Activated CD8-positive, alpha-beta memory T cell treated with anti-CD3 and anti-CD28 coated beads, Interleukin-2, amount 50 U/mL, for 1 hour (primary cell): ENCODE results near the gene CPA5.
"Not testable (repeated sequence)": the region's sequence is repeated elsewhere in the genome, so short reads cannot be mapped to it uniquely, and the experiment has no call there.

Experiments used
- DNase-seq: peaks from one replicate; pipeline ENCODE4 v3.0.0-alpha.2; 2020; ENCODE audit errors: extremely low read depth

CPA5 gene, protein sequence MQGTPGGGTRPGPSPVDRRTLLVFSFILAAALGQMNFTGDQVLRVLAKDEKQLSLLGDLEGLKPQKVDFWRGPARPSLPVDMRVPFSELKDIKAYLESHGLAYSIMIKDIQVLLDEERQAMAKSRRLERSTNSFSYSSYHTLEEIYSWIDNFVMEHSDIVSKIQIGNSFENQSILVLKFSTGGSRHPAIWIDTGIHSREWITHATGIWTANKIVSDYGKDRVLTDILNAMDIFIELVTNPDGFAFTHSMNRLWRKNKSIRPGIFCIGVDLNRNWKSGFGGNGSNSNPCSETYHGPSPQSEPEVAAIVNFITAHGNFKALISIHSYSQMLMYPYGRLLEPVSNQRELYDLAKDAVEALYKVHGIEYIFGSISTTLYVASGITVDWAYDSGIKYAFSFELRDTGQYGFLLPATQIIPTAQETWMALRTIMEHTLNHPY

DNA sequence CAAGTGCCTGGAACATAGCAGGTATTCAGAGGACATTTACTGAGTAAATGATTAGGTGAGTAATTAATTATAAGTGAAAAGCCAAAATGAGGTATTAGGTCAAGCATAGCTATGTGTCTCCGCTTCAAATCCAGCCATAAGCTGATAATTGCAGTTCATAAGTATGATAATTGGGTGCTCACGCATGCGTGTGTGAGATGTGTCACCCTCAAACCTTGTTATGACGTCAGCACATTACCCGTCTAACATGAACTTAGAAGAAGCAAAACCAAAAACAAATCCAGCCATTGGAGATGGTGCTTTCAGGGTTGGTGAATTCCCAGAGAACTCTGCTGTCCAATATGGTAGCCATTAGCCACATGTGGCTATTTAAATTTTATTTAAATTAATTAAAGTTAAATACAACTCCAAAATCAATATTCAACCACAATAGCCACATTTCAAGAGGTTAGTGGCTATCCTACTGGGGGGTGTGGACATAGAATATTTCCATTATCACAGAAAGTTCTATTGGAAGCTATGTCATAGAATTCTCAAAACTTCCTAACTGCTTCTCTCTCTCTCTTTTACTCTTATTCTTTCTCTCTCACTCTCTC lies at the start of gene CPA5:
Gene CPA5 (plus strand): TSS at position 546 of the 596 bp plus-strand sequence. CDS start 1,670 bp downstream, outside the sequence.
- DNase-seq, result no peak

DNA sequence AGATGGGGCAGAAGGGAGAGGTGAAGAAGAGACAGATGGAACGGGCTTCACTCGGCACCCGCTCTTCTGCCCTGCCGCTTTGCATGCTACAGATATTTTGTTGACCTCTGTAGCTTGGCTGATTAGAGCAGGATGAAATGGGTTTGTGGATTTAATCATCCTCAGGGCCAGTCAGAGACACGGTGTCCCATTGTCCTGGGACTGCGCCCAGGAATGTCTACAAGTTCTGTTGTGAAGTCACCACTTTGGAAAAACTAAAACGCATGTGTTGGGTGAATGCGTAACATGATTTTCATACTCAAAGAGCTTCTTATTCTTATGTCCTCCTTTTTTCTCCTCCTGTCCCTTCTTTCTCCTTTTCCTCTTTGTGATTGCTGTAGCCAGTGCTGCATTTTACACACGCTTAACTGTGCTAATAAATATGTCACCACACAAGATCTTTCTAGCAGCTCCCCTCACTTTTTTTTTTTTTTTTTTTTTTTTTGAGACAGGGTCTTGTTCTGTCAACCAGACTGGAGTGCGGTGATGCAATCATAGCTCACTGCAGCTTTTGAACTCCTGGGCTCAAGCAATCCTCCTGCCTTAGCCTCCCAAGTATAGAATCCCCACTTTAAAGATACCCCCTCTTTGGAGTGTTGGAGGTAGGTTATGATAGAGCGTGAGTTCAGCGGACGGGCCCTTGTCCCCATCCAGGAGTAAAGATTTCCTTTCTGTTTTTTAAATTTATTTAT lies 48.2 kb upstream of the CPA5 start:
- no peak for DNase-seq

DNA sequence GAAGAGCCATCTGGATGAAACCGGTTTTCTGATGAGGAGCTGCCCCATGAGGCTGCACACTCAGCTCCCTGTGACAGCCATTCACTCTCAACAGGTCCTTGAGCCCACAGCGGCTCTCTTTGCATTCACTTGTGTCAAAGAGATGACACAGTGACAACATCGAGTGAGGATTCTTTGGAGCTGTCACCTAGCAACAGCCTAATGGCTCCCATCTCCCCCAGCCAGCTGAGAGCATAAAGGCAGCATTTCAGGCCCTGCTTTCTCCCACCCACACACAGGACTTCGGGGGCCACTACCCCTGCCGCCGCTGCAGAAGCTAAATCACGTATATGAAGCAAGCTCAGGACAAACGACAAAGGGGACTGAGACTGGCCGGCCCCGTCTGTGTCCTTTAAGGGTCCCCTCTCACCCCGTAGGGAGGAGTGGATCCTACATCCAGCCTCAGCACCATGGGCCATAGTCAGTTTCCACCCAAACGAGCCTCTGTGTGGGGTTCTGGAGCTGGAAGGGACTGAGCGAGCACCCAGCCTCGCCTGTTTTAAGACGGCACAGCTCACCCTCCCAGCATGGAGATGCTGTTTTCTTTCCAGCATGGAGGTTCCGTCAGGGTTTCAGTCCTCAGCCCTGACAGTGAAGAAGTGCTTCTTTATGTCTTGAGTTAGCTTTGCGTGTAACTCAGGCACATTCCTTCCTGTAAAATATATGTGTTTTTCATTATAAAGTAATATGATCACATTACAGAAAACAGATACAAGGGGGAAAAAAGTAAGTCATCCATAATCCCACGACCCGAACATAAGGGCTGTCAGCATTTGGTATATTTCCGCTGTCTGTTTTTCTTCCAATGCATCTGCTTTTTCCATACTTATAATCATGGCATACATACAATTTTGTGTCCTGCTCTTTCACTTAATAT lies 46.7 kb upstream of the CPA5 start:
- no peak for DNase-seq

DNA sequence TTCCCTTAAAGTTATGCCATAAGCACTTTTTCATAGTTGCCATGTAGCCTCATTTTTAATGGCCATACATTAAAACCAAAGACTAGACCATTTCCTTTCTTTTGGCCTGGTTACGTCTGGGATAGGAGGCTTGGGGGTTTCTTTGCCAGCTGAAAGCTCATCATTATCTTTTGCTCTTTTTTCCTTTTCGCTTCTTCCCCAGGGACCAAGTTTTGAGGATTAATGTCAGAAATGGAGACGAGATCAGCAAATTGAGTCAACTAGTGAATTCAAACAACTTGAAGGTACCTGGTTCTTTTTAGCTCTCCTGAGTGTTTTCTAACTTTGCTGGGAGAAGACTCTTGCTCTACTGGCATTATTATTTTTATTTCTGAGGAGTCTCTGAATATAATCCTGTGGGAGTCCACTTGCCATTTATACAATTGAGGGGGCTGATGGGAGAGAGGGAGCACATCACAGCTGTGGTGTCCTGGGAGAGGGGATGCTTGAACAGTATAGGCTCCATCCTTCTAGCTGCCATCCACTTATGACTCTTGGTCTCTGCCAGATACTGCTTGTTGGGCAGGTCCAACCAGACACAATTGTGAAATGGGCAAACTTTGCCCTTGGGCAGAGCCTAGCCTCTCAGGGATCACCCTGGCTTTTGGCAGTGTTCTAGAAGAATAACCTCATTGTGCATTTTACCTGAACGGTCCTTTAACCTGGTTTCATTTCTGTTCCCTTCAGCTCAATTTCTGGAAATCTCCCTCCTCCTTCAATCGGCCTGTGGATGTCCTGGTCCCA lies 45.9 kb upstream of the CPA5 start:
- no peak for DNase-seq

DNA sequence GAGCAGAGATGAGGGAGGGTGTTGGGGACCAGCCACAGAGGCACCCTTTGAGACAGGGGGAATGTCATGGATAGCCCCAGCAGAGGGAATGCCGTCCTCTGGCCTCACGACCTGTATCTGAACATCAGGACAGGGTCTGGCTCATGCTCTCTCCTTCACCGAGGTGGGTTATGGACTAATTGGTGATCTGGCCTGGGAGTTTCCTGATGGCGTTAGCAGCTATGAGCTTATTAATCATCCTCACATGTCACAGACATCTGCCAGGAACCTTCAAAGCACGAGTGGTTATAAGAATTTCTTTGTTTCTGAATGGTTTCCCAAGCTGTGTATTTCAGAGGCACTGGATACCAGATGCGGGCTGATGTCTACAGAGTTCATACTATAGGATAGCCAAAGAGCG lies 44.8 kb upstream of the CPA5 start:
- no peak for DNase-seq

DNA sequence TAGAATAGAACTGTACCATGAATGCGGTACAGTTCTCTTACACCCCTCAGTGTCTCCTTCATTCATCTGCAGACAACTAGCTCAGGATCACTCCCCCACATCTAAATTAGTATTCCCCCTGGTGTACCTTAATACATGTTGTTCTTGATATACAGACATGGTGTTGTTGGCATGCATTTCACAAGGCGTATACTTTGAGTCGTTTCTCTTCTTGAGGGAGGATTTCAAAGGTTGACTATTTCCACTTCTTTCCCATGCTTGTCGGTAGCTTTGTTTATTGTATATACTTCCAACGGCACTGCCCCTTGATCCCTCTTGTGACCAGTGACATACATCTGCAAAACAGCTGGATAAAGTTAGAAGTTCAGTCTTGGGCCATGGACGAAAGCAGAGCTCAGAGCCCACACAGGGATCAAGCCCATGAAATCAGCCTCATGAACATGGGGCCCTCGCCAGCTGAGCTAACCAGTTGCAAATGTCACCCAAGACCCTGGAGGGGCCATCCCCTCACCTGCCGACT lies 43.1 kb upstream of the CPA5 start:
- no peak for DNase-seq

DNA sequence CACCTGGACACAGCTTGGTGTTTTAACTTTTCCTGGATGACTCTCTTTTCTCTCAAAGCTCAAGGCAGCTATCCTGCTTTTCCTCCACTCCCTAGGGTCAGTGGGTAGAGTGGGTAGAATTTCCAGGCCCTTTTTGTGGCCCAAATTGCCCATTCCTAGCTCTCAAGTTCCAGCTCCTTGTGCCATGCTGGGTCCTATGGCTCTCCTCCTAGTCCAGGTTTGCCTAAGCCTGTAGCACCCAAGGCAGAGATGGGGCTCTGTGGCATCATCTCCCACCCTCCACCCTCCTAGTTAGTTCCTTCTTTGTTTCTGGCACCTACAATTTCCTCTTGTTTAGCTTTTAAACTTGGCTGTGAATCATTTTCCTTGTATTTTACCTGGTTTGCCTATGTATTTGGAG lies 42.0 kb upstream of the CPA5 start:
- DNase-seq, result no peak

DNA sequence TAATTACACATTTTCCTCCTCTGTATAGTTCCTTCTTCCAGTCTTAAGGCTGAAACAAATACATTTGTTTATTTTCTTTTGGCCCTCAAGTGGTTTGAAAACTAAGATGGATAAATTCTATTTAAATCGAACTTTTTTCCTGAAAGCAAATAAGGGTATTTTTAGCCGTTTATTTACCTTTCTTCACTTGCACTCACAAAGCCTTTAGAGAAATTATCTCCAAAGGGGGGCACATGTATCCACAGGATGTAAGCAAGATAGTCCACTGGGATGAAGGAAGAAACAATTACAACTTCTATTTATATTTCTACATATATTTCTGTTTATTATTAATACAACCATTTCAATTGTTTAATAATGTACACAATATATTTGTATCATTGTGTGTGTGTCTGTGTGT lies 41.5 kb upstream of the CPA5 start:
- DNase-seq, result no peak

DNA sequence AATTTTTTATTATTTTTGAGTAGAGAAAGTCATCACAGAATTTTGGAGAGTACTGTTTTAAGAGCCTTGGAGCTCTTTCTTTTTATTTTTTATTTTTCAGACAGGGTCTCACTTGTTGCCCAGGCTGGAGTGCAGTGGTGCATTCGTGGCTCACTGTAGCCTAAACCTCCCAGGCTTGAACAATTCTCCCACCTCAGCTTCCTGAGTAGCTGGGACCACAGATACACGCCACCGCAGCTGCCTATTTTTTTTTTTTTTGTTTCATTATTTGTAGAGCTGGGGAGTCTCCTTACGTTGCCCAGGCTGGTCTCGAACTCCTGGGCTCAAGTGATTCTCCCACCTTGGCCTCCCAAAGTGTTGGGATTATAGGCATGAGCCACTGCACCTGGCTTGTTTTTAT lies 41.1 kb upstream of the CPA5 start:
- DNase-seq, result no peak

DNA sequence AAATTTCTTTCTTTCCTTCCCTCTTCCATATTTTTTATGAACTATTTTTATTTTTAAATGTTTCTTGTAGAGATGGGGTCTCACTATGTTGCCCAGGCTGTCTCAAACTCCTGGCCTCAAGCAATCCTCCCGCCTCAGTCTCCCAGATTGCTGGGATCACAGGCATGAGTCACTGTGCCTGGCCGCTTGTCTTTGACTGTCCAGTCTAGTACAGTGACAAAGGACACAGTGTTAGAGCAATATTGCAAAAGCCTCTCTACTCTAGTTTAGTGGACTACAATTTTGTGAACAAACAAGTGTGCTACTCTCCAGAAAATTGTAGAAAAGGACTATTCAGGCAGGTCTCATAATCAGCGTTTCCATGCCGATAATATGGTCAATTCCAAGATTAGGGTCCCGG lies 40.6 kb upstream of the CPA5 start:
- no peak for DNase-seq

DNA sequence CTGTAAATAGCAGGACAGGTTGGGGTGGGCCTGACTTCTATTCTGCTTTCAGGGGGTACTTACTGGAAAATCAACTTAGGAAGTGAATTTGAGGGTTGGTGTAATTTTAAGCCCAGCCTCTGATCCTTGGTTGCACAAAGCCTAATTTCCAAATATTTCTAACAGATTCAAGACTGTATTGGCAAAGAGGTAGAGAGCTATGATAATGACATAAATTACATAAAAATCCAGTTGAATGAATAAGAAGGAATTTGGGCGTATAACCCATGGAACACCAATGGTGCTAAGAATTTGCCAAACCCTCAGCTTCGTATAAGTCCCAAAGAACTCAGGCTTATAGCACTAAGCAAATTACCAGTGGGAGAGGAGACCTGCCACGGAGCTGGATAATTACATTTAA lies 39.7 kb upstream of the CPA5 start:
- no peak for DNase-seq

DNA sequence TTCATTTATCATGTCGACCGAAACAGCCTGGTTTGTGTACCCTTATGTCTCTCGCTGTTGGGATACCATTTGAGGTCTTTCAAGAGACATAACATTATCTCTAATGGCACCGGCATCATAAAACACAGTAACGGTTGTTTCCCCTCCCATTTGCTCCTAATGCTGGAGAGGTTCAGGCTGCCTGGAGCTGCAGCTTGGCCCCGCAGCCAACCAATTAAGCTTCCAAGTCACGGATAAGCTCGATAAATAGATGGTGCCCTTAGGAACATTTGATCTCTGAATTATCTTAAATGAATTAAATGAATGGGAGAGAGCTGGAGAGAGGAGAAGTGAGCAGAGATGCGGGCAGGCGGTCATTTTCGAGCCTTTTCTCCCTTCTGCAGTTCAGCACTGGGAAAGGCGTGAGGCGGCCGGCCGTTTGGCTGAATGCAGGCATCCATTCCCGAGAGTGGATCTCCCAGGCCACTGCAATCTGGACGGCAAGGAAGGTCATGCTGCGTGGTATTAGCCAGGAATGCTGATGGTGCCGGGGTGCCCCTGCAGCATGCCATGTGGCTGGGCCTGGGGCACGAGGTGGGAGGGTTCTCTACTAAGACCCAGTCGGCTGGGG lies 39.1 kb upstream of the CPA5 start:
- DNase-seq, result no peak

DNA sequence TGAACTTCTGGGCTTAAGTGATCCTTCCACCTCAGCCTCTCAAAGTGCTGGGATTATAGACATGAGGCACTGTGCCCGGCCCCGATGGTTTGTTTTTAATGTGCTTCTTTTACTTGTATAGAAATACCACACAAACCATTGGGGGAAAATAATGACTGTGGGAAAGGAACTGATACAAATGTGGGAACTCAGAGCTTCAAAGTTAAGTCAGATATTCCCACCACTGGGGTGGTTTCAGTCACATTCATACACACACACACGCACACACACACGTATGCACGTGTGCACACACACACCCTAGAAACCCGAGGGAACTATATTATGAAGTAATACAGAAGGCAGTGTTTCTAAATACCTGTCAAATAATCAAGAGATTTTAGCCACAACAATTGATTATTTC lies 34.6 kb upstream of the CPA5 start:
- DNase-seq, result no peak

DNA sequence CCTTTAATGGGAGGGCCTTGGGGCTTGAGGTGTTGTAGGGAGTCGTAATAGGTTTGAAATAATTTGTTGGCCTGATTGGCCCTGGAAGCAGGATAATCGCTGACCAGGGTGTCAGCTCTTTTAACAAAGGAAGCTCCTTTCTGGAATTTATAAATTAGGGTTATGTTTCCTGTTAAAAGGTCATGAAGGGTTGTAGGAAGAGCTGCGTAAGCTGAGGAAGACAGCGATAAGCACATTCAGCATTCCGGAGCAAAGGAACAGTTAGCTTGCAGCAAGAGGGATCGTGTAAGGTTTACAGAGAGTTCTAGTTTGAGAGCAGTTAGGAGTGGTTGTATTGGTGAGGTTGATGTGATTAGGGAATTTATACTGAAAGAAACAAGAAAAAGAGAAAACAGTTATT lies 30.3 kb upstream of the CPA5 start:
- no peak for DNase-seq

DNA sequence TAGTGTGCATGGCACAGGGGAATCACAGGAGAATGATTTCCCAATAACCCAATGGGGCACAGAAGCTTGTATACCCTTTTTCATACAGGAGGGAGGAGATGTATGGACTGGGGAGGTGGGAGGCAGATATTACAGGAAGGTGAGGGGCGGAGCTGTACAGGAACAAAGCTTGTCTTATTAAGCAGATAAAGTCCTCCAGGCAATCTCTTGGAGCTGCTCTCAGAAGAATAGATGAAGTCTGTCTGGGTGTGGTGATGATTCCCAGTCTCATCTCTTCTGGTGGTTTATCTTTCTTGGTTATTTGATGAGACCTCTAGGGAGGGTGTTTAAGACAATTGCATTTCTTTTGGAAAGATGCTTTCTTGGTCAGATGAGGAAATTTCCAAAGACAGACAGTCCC lies 25.1 kb upstream of the CPA5 start:
- no peak for DNase-seq

DNA sequence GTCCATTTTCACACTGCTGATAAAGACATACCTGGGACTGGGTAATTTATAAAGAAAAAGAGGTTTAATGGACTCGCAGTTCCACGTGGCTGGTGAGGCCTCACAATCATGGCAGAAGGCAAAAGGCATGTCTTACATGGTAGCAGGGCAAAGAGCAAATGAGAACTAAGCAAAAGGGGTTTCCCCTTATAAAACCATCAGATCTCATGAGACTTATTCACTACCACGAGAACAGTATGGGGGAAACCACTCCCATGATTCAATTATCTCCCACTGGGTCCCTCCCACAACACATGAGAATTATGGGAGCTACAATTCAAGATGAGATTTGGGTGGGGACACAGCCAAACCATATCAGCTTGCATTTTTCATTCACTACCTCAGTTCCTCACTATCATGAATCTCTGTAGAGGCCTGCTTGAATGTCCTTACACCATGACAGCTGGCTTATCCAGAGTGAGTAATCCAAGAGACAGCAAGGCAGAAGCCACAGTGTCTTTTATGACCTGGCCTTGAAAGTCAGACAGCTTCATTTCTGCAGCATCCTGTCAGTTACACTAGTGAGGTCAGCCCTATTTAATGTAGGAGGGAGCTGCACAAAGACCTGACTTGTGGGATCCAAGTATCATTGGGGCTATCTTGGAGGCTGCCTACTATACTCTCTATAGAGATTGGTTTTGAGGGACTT lies 22.9 kb upstream of the CPA5 start:
- not testable (repeated sequence) for DNase-seq

DNA sequence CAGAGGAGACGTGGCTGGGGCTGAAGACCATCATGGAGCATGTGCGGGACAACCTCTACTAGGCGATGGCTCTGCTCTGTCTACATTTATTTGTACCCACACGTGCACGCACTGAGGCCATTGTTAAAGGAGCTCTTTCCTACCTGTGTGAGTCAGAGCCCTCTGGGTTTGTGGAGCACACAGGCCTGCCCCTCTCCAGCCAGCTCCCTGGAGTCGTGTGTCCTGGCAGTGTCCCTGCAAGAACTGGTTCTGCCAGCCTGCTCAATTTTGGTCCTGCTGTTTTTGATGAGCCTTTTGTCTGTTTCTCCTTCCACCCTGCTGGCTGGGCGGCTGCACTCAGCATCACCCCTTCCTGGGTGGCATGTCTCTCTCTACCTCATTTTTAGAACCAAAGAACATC lies 22.0 kb upstream of the CPA5 start:
- no peak for DNase-seq

DNA sequence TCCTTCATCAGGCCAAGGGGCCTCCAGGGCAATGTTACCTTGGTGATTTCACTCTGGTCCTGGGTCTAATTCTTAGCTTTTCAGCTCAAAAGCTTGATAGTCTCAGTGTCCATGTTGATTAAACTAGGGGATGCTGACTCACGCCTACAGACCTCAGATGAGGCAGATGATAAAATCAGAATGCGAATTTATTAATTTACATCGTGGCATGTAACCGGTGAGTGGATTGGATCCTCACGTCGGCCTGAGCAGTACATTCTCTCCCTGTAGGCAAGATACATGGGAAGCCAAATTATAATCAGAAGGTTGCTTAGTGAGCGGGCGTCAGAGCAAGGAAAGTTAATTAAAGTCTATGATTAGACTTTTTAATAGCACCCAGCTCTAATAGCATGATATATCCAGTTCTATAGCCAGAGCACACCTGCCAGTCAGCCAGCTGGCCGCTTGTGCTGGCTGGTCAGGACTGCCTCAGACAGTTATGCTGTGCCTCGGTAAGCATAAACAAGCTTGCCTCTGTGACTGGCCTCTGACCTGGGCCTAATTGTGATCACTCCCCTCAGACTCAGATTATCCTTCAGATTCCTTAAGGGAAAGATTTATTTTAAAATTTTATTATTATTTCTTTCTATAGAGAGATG lies 20.2 kb upstream of the CPA5 start:
- no peak for DNase-seq

DNA sequence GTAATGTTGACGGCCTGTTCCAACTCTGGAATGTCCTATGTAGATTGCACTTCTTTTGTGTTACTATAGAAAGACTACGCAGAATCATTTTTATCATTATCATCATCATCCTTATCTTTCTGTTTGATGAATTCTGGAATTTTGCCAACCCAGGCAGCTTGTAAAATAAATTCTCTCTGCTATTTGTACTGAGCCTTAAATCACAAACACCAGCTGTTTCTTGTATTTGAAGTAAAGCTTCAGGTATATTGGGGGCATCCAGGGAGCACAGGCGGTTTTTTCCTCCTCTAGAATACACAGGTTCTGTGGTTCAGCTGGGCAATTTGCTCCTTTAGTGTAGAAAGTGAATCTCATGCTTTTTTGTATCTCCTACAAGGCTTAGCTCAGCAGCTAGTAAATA lies 14.9 kb upstream of the CPA5 start:
- DNase-seq, result no peak
